ENCODE results near the gene CCDC185.

DNA sequence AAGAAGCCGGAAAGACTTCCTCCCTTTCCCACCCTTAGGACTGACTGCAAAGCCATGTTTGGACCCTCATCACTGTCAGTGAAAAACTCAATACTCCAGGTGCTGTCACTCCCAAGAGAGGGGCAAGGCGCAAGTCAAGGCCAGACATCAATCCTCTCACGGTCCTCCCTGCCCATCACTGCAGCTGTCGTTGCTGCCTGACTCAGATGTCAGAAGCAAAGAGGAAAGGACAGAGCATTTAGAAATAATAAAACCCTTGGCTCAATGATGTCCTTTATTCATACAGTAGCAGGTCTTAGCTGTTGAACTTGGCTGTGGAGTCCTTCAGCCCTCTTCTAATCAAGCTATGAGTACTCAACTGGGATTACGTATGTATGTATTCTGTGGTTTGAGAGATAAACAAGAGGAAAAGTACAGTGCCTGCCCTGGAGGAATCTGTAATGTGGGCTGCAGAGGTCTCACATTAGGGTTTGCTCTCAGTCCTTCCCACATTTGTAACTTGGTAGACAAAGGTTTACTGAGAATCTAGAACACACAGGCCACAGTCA is 42.8 kb upstream of the CCDC185 start:
- TF ChIP-seq, protein P1, sequence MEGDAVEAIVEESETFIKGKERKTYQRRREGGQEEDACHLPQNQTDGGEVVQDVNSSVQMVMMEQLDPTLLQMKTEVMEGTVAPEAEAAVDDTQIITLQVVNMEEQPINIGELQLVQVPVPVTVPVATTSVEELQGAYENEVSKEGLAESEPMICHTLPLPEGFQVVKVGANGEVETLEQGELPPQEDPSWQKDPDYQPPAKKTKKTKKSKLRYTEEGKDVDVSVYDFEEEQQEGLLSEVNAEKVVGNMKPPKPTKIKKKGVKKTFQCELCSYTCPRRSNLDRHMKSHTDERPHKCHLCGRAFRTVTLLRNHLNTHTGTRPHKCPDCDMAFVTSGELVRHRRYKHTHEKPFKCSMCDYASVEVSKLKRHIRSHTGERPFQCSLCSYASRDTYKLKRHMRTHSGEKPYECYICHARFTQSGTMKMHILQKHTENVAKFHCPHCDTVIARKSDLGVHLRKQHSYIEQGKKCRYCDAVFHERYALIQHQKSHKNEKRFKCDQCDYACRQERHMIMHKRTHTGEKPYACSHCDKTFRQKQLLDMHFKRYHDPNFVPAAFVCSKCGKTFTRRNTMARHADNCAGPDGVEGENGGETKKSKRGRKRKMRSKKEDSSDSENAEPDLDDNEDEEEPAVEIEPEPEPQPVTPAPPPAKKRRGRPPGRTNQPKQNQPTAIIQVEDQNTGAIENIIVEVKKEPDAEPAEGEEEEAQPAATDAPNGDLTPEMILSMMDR (IDR thresholded peaks at IDR 0.05 in 8 of 11, conservative IDR thresholded peaks at IDR 0.05 in 3 of 11) = no peak
- TF ChIP-seq POLR2AphosphoS5 (IDR thresholded peaks at IDR 0.05) = no peak
- TF ChIP-seq POLR2A (IDR thresholded peaks at IDR 0.05) = no peak
